Activated CD4-positive, alpha-beta memory T cell treated with anti-CD3 and anti-CD28 coated beads for 36 hours (primary cell): ENCODE measurements around the gene GABARAPL2. TPM values are rescaled to one million over a fixed set of nuclear protein-coding genes. Genes with fewer than 3 reads are reported as not detected.
A peak's percentile ranks its signal among the peaks of the same experiment; 100 is the strongest.
"Not testable (repeated sequence)": the region's sequence is repeated elsewhere in the genome, so short reads cannot be mapped to it uniquely, and the experiment has no call there.

Experiments
- CTCF ChIA-PET: fragments of 350-600 bp; sonication (Branson Sonifier 250); formaldehyde crosslinking; loops from one replicate; lab custom pipeline; 2021; ENCODE audit warnings: antibody characterized with exemption, inconsistent platforms; lab: Charles Lee
- POLR2A ChIA-PET: fragments of 350-600 bp; sonication (Branson Sonifier 250); formaldehyde crosslinking; loops from one replicate; lab custom pipeline; 2021; ENCODE audit warnings: antibody characterized with exemption; lab: Charles Lee
- DNase-seq: peaks from one replicate; pipeline ENCODE4 v3.0.0-alpha.2; 2020
- H3K27ac Mint-ChIP-seq: one replicate; pipeline ENCODE4 v1.8.0; 2021; ENCODE audit warnings: mixed read lengths
- H3K27me3 Mint-ChIP-seq: one replicate; pipeline ENCODE4 v1.8.0; 2021; ENCODE audit warnings: mixed read lengths
- H3K36me3 Mint-ChIP-seq: one replicate; pipeline ENCODE4 v1.8.0; 2021; ENCODE audit warnings: mixed read lengths
- H3K4me1 Mint-ChIP-seq: one replicate; pipeline ENCODE4 v1.8.0; 2021; ENCODE audit warnings: low read depth, mixed read lengths
- H3K4me3 Mint-ChIP-seq: one replicate; pipeline ENCODE4 v1.8.0; 2021; ENCODE audit warnings: mild to moderate bottlenecking, mixed read lengths
- H3K9me3 Mint-ChIP-seq: one replicate; pipeline ENCODE4 v1.8.0; 2021; ENCODE audit warnings: mixed read lengths
- intact Hi-C: fragments of 100-400 bp; cut with micrococcal nuclease; formaldehyde crosslinking; loops from one replicate; pipeline ENCODE4 v1.15.1; 2023
- total RNA-seq, 2 experiments: library from RNA; stranded (reverse); gene quantifications; one replicate each; pipeline ENCODE4 v1.2.3, GENCODE V29; 2021

The GABARAPL2 gene
- total RNA-seq, 2 experiments from 2014 or later = 71.5 to 76.1 TPM

- DNase-seq = no peak
- Mint-ChIP-seq H3K27me3 (no peaks in the 10 kb centered on the region), H3K36me3 (no peaks in the 10 kb centered on the region), H3K9me3 (no peaks in the 10 kb centered on the region), H3K4me1 (peaks cover 2% of the 10 kb centered on the region), H3K4me3 (no peak within 1 kb of the TSS), H3K27ac (no peak within 1 kb of the TSS)
- ChIA-PET POLR2A (interaction anchor here (0.6 kb wide), 1 partner anchor 950 kb away, joined by 3 read pairs; no protein-coding TSS in a partner anchor), CTCF (interaction anchor here (1.9 kb wide), 1 partner anchor 18 kb away, joined by 4 read pairs; no protein-coding TSS in a partner anchor)
- intact Hi-C loops = no loop called here
Observed at GRCh38 chr16:75535901-75536300, 30.3 kb upstream of the GABARAPL2 start, which contains the start of gene CHST5. CHST5 (minus strand) TSS chr16:75536108; CDS start chr16:75530384, 5,724 bp downstream.

GRCh38 chr16:75537776-75538175, 28.4 kb upstream of the GABARAPL2 start:
- intact Hi-C loops = no loop called here
- ChIA-PET CTCF (interaction anchor here (0.6 kb wide), 1 partner anchor 76 kb away, joined by 3 read pairs; no protein-coding TSS in a partner anchor), POLR2A (interaction anchor here (0.6 kb wide), 1 partner anchor 24 kb away, joined by 3 read pairs; no protein-coding TSS in a partner anchor)
- Mint-ChIP-seq H3K27ac (no peak overlapping the region), H3K4me1 (peaks cover 2% of the 10 kb centered on the region), H3K9me3 (no peaks in the 10 kb centered on the region), H3K36me3 (peaks cover 1% of the 10 kb centered on the region), H3K4me3 (no peak overlapping the region), H3K27me3 (no peaks in the 10 kb centered on the region)
- no peak for DNase-seq

GRCh38 chr16:75538882-75539565, 27.2 kb upstream of the GABARAPL2 start:
- DNase-seq, H3K27me3 Mint-ChIP-seq, intact Hi-C loops, POLR2A ChIA-PET, H3K4me1 Mint-ChIP-seq, H3K9me3 Mint-ChIP-seq, H3K36me3 Mint-ChIP-seq, H3K4me3 Mint-ChIP-seq, CTCF ChIA-PET, H3K27ac Mint-ChIP-seq: not testable (repeated sequence)

- ChIA-PET CTCF (interaction anchor here (0.6 kb wide), 1 partner anchor 77 kb away, joined by 4 read pairs; no protein-coding TSS in a partner anchor), POLR2A (no interaction called here)
- DNase-seq = no peak
- Mint-ChIP-seq H3K9me3 (no peaks in the 10 kb centered on the region), H3K4me1 (peaks cover 2% of the 10 kb centered on the region), H3K4me3 (no peak overlapping the region), H3K27ac (no peak overlapping the region), H3K27me3 (no peaks in the 10 kb centered on the region), H3K36me3 (peaks cover 1% of the 10 kb centered on the region)
- intact Hi-C loops = no loop called here
Observed at GRCh38 chr16:75541236-75541635, 24.9 kb upstream of the GABARAPL2 start.

GRCh38 chr16:75542462-75542861, 23.7 kb upstream of the GABARAPL2 start:
- H3K4me1 Mint-ChIP-seq, DNase-seq, H3K9me3 Mint-ChIP-seq, H3K27ac Mint-ChIP-seq, H3K4me3 Mint-ChIP-seq, POLR2A ChIA-PET, intact Hi-C loops, CTCF ChIA-PET, H3K36me3 Mint-ChIP-seq, H3K27me3 Mint-ChIP-seq: not testable (repeated sequence)

- H3K4me1 Mint-ChIP-seq, intact Hi-C loops, H3K36me3 Mint-ChIP-seq, H3K9me3 Mint-ChIP-seq, POLR2A ChIA-PET, CTCF ChIA-PET, H3K4me3 Mint-ChIP-seq, H3K27me3 Mint-ChIP-seq, H3K27ac Mint-ChIP-seq, DNase-seq: not testable (repeated sequence)
Observed at GRCh38 chr16:75545879-75546278, 20.3 kb upstream of the GABARAPL2 start.

- H3K4me3 Mint-ChIP-seq = no peak overlapping the region
- H3K27me3 Mint-ChIP-seq = no peaks in the 10 kb centered on the region
- H3K9me3 Mint-ChIP-seq = no peaks in the 10 kb centered on the region
- POLR2A ChIA-PET = no interaction called here
- H3K27ac Mint-ChIP-seq = no peak overlapping the region
- H3K36me3 Mint-ChIP-seq = peaks cover 1% of the 10 kb centered on the region
- intact Hi-C loops = no loop called here
- CTCF ChIA-PET = no interaction called here
- H3K4me1 Mint-ChIP-seq = peaks cover 2% of the 10 kb centered on the region
- DNase-seq = no peak
Observed at GRCh38 chr16:75546293-75546692, 19.9 kb upstream of the GABARAPL2 start.

GRCh38 chr16:75548456-75548855, 17.7 kb upstream of the GABARAPL2 start:
- H3K27ac Mint-ChIP-seq, H3K4me1 Mint-ChIP-seq, H3K4me3 Mint-ChIP-seq: not testable (repeated sequence)

GRCh38 chr16:75550211-75550662, 15.9 kb upstream of the GABARAPL2 start:
- Mint-ChIP-seq H3K9me3 (no peaks in the 10 kb centered on the region), H3K4me1 (peaks cover 2% of the 10 kb centered on the region), H3K36me3 (no peaks in the 10 kb centered on the region), H3K4me3 (no peak overlapping the region), H3K27ac (no peak overlapping the region), H3K27me3 (no peaks in the 10 kb centered on the region)
- ChIA-PET POLR2A (interaction anchor here (0.8 kb wide), 1 partner anchor 66 kb away, joined by 4 read pairs; no protein-coding TSS in a partner anchor), CTCF (interaction anchor here (0.6 to 2.6 kb wide), 12 partner anchors 10 to 352 kb away, joined by 3 to 21 read pairs (median 4); partner anchors contain the start of gene TMEM170A)
- intact Hi-C loops = no loop called here
- peak; percentile 64 for DNase-seq

More at GRCh38 chr16:75548456-75548855, 17.7 kb upstream of the GABARAPL2 start:
- DNase-seq, CTCF ChIA-PET, intact Hi-C loops, H3K36me3 Mint-ChIP-seq, H3K9me3 Mint-ChIP-seq, POLR2A ChIA-PET, H3K27me3 Mint-ChIP-seq: not testable (repeated sequence)

- intact Hi-C loops = no loop called here
- ChIA-PET CTCF (interaction anchor here (0.9 to 1.1 kb wide), 2 partner anchors 35 to 319 kb away, joined by 3 to 4 read pairs; no protein-coding TSS in a partner anchor), POLR2A (no interaction called here)
- H3K4me3 Mint-ChIP-seq = no peak overlapping the region
- H3K4me1 Mint-ChIP-seq = peaks cover 6% of the 10 kb centered on the region
- H3K27me3 Mint-ChIP-seq = no peaks in the 10 kb centered on the region
- no peaks in the 10 kb centered on the region for H3K36me3 Mint-ChIP-seq
- H3K27ac Mint-ChIP-seq = no peak overlapping the region
- DNase-seq = no peak
- H3K9me3 Mint-ChIP-seq = no peaks in the 10 kb centered on the region
Observed at GRCh38 chr16:75552951-75553350, 13.2 kb upstream of the GABARAPL2 start.

GRCh38 chr16:75555213-75555706, 10.9 kb upstream of the GABARAPL2 start:
- peak overlapping the region; percentile 88 for H3K4me3 Mint-ChIP-seq
- intact Hi-C loops = no loop called here
- H3K36me3 Mint-ChIP-seq = no peaks in the 10 kb centered on the region
- peaks cover 4% of the 10 kb centered on the region for H3K27me3 Mint-ChIP-seq
- ChIA-PET POLR2A (interaction anchor here (0.5 to 2.1 kb wide), 5 partner anchors 9 to 1065 kb away, joined by 3 to 8 read pairs (median 5); partner anchors contain the start of gene GABARAPL2), CTCF (interaction anchor here (0.8 to 2.8 kb wide), 7 partner anchors 10 to 93 kb away, joined by 3 to 13 read pairs (median 4); partner anchors contain the start of genes ADAT1, GABARAPL2 and TMEM170A)
- no peaks in the 10 kb centered on the region for H3K9me3 Mint-ChIP-seq
- peaks cover 3% of the 10 kb centered on the region for H3K4me1 Mint-ChIP-seq
- H3K27ac Mint-ChIP-seq = peak overlapping the region; percentile 4
- peak; percentile 34 for DNase-seq
